Measurements from ENCODE around the gene PACSIN1.

GRCh38 chr6:34514112-34514511, 48.2 kb downstream of the PACSIN1 start:
- no peak for TF ChIP-seq ELF4 (IDR thresholded peaks at IDR 0.05)
- TF ChIP-seq LEF1 (IDR thresholded peaks at IDR 0.05; ENCODE audit: borderline replicate concordance): no peak
- no peak for TF ChIP-seq TARDBP (IDR thresholded peaks at IDR 0.05)
- TF ChIP-seq BHLHE40 (IDR thresholded peaks at IDR 0.05; ENCODE audit: borderline replicate concordance): no peak
- TF ChIP-seq SUZ12 (IDR thresholded peaks at IDR 0.05): no peak
